HG03565 (cell line): ENCODE results near the gene NARF.
"Not testable (repeated sequence)": the region's sequence is repeated elsewhere in the genome, so short reads cannot be mapped to it uniquely, and the experiment has no call there.

Experiments used
- ATAC-seq: cut with Tn5 transposase; IDR thresholded peaks from one replicate; pipeline ENCODE4 v1.9.1; 2021; ENCODE audit warnings: mild to moderate bottlenecking, moderate library complexity; ENCODE audit not compliant: unreplicated experiment

Gene NARF

DNA sequence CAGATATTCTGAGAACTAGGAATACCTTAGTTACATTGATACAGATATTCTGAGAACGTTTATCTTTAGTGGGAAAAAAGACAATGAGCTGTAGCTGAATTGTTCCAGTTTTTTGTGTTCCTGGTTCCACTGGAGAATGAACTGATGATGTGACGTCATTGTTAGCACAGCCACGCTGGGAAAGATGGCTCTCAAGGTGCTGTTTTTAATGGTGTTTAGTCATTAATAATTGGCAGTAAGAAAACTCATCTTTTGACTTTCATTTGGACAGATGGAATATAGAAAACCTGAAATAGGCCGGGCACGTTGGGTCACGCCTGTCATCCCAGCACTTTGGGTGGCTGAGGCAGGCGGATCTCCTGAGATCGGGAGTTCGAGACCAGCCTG, 71.4 kb downstream of the NARF start:
- ATAC-seq, result no peak

- no peak for ATAC-seq
Measured at GRCh38 chr17:82531431-82531881, 72.9 kb downstream of the NARF start.

- no peak for ATAC-seq
Measured at GRCh38 chr17:82534401-82534812, 75.9 kb downstream of the NARF start.

GRCh38 chr17:82536512-82537201, 78.1 kb downstream of the NARF start:
- ATAC-seq, result no peak

DNA sequence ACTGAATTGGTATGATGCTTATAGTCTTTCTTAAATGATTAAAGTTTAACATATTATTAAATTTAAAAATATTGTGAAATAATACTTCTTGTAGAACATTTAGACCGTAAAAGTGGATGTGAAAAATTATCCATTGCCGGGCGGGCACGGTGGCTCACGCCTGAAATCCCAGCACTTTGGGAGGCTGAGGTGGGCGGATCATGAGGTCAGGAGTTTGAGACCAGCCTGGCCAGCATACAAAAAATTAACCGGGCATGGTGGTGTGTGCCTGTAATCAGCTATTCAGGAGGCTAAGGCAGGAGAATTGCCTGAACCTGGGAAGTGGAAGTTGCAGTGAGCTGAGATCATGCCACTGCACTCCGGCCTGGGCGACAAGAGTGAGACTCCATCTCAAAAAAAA, 78.7 kb downstream of the NARF start:
- ATAC-seq, result not testable (repeated sequence)

- not testable (repeated sequence) for ATAC-seq
Measured at GRCh38 chr17:82539076-82539475, 80.5 kb downstream of the NARF start.
